Ureter (tissue), 1 donor: ENCODE data around the gene COPG1. TPM values are rescaled to one million over a fixed set of nuclear protein-coding genes. Genes with fewer than 3 reads are reported as not detected.
"Not testable (repeated sequence)": the region's sequence is repeated elsewhere in the genome, so short reads cannot be mapped to it uniquely, and the experiment has no call there.

Source experiments
- DNase-seq: peaks from one replicate; pipeline ENCODE4 v3.0.0-alpha.2; 2020; ENCODE audit warnings: low spot score
- total RNA-seq: library from RNA; stranded (reverse); gene quantifications from one replicate; pipeline ENCODE4 v1.2.4, GENCODE V29; 2023
- donor health status: DM: yes; HTN: yes; CAD: no.

COPG1 gene, protein sequence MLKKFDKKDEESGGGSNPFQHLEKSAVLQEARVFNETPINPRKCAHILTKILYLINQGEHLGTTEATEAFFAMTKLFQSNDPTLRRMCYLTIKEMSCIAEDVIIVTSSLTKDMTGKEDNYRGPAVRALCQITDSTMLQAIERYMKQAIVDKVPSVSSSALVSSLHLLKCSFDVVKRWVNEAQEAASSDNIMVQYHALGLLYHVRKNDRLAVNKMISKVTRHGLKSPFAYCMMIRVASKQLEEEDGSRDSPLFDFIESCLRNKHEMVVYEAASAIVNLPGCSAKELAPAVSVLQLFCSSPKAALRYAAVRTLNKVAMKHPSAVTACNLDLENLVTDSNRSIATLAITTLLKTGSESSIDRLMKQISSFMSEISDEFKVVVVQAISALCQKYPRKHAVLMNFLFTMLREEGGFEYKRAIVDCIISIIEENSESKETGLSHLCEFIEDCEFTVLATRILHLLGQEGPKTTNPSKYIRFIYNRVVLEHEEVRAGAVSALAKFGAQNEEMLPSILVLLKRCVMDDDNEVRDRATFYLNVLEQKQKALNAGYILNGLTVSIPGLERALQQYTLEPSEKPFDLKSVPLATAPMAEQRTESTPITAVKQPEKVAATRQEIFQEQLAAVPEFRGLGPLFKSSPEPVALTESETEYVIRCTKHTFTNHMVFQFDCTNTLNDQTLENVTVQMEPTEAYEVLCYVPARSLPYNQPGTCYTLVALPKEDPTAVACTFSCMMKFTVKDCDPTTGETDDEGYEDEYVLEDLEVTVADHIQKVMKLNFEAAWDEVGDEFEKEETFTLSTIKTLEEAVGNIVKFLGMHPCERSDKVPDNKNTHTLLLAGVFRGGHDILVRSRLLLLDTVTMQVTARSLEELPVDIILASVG
- total RNA-seq, result 133 TPM

DNA sequence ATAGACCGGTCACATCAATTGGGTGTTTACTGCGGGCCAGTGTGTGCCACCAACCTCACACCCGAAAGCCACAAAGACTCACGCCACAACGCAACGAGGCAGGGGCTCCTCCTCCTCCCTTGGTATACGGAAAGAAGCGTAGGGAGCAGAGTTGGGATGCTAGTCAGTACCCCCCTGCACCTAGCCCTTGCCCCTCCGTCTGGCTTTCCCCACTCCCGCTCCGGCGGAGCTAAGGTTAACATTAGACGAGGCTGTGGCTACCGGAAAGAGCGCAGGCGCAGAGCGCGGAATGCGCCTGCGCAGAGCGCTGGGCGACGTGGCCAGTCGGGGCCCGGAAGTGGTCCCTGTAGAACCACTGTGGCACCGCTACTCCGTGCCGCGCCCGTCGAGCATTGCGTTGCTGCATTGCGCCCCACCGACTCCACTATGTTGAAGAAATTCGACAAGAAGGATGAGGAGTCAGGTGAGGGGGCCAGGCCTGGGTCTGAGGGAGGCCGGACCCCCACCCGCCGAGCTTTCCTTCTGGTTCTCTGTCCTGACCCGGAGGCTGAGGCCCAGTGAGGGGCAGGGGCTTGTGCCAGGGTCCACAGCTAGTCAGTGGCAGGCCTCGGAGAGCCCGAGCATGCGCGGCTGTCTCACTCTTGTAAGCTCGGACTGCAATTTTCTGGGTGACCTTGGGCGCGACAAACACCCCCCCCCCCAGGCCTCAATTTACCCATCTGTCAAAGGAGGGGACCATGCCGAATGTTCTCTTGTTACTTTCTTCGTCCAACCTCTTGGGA is at the start of gene COPG1:
Gene COPG1, plus strand, starts transcription at position 323 of the 782 bp plus-strand sequence. Its CDS starts 104 bp downstream, at position 427.
- DNase-seq, result peak; percentile 86

DNA sequence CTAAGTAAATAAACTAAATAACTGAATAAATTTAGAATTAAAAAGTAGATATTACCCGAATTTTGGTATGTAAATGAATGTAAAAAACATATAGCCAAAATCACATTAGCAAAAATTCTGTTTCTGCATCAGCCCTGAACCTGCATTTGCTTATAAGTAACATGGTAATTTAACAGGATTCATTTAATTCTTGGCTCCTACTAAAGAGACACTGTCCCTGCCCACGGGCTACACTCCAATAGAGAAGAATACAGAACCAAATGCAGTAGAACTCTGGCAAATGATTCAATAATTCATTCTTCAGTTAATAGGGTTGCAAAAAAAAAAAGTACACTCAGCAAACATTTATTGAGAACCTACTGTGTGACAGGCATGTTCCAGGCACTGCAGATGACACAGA is 44.9 kb upstream of the COPG1 start:
- no peak for DNase-seq

DNA sequence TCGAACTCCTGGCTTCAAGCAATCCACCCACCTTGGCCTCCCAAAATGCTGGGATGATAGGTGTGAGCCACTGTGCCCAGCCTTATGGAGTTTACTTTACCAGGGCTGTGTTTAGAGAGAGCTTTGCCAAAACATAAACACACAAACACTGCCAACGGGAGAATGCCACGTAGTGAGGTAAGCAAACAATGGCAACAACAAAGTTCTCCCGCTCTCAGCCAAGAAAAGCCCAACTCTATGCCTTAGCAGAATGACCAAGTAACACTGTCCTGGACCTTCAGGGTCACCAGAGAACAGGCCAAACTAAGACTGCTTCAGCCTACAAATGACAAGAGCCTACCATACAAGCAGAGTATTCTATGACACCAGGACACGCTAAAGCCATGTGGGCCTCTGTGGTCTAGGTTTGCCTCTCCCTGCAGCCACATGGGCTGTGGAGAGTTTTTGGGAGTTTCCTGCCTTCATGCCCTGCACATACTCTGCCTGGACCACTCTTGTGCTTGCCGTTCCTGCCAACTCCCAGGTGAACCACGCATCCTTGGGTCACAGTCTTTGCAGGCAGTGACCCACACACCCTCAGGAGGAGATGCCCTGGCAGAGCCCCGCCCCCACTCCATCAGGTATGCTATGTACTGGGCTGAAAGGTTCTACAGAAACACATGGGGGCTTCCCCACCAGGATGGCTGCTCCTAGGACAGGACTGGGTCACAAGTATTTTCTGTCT is 44.1 kb upstream of the COPG1 start:
- no peak for DNase-seq

DNA sequence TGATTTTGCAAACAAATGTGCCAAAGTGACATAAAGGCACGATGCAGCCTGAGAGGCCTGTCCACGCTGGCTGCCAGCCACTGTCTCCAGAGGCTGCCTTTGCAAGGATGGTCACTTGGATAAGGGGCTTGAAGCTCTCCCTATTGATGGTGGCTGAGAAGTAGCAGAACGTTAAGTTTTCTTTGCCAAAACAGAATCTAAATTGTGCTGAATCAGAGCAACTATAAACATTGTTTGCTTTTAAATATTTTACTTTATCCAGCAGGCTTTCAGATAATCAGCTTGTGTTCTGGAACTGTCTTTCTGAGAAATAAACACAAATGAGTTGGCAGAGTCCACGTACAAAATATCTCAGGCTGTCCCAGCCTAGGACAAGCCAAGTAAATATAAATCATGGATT is 41.9 kb upstream of the COPG1 start:
- DNase-seq, result no peak

DNA sequence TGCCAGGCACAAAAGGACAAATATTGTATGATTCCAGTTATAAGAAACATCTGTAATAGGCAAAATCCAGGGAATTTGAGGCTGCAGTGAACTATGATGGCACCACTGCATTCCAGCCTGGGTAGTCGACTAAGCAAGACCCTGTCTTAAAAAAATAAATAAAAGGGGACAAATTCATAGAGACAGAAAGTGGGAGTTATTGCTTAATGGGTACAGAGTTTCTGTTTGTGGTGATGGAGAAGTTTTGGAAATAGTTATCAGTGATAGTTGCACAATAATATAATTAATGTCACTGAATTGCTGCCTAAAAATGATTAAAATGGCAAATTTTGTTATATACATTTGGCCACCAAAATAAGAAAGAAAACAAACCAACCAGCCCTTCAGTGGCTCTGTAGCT is 38.1 kb upstream of the COPG1 start:
- DNase-seq, result no peak

DNA sequence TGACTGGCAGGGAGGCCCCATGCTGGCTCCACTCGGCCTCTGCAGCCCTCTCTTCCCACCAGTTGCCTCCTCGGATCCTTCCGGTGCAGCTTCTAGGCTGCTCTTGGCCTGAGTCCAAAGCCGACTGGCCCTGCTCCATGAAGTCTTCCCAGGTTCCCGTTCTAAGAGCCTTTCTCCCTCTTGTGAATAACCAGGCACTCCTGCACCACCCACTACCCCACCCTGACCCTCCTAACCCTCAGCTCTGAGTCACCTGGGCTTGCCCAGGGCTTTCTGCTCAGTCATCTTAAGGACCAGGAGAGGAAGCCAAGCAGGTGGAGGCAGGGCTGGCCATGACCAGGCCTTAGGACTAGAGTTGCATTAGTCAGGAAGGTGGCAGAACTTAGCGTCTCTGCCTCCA is 37.6 kb upstream of the COPG1 start:
- DNase-seq, result peak; percentile 79

DNA sequence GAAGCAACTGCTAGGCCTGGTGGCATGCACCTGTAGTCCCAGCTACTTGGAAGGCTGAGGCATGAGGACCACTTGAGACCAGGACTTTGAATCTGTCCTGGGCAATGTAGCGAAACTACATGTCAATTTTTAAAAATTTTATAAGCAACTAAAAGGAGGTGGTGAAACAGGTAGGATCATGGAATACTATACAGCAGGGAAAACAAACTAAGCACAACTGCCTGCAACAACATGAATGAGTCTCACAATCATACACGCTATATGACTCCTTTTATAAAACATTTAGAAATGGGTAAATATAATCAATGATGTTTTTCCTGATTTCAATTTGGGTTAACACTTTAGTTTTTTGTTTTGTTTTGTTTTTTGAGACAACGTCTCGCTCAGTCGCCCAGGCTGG is 36.2 kb upstream of the COPG1 start:
- DNase-seq, result no peak

DNA sequence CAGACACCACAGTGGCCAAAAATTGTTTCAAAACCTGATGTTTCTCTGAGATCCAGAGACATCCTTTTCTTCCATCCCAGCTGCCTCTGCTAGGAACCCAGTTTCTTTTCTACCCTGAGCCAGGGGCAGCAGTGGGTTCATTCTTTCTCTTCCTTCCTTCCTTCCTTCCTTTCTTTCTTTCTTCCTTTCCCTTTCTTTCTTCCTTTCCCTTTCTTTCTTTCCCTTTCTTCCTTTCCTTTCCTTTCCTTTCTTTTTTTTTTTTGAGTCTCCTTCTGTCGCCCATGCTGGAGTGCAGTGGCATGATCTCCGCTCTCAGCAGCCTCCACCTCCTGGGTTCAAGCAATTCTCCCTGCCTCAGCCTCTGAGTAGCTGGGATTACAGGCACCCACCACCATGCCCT is 30.7 kb upstream of the COPG1 start:
- DNase-seq, result no peak

DNA sequence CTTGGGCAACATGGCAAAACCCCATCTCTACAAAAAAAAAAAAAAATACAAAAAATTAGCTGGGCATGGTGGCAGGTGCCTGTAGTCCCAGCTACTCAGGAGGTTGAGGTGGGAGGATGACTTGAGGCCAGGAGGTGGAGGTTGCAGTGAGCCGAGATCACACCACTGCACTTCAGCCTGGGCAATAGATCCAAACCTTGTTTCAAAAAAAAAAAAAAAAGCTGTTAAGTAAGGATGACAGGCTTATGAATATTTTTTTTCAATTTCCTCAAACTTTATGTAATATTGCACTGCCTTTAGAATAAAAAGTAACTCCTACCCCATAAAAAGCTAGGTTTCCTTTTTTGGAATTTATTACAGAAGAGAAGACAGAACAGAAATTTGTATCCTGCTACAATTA is 25.0 kb upstream of the COPG1 start:
- DNase-seq, result not testable (repeated sequence)

DNA sequence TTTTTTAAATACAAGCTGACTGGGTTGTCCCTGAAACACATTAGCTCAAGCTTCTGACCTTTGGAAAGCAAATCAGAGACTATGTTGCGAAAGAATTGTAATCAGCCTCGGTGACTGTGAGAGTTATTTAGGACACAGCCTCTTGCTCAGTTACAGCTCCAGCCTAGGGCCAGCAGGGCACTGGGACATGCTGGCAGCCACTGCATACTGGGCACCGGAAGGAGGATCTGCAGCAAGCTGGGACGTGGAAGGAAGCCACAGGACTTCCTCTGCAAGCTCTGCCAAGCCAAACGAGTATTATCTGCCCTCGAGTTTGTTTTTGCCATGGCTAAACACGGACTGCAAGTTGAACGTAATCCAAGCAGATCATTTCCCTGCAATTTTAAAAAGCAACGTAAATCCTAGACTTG is 24.4 kb upstream of the COPG1 start:
- peak; percentile 87 for DNase-seq

DNA sequence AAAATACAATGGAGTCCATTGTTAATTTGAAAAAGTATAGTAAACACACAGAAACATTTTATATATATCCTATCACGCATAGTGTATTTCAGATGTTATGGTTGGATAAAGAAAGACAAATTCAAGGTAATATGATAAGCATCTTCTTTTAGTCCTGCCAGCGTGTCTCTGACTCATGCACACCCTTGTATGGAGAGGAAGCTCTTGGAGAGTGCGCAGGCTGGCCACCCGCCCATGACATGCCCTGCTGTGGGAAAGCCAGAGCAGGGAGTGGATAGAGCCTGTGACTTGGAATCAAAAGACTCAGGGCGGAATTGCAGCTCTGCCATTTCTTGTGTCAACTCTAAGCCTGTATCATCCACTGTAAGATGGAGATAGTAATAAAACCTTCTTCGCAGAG is 23.0 kb upstream of the COPG1 start:
- DNase-seq, result peak; percentile 88

DNA sequence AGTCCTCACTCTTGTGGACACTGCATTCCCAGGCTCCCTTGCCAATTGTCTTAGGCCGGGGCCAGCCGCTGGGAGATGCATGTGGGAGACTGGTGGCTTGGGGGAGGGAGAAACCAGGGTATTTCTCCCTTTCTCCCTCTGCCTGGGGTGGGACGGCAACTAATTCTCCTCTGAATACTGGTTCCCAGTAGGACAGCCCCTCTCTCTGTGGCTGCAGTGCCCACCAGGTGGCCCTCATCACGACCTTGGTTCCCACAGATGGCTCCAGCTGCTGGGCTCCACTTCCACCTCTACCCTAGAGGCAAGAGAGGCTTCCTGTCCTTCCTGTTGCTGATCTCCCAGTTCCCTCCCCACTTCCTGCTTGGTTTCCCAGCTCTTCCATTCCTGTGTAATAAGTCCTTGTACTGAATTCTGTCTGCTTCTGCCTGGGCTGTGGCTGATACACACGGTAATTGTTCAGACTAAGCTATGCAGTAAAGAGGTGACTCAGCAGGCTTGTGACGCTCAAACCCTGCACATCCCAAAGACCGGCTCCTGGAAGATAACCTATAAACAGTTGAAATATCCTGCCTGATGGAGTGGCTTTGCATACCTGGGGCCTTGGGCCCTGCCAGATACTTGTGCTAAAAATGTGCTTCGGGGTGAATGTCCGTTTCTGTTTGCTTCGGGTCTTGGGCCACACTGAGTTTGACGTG is 20.4 kb upstream of the COPG1 start:
- DNase-seq, result no peak

DNA sequence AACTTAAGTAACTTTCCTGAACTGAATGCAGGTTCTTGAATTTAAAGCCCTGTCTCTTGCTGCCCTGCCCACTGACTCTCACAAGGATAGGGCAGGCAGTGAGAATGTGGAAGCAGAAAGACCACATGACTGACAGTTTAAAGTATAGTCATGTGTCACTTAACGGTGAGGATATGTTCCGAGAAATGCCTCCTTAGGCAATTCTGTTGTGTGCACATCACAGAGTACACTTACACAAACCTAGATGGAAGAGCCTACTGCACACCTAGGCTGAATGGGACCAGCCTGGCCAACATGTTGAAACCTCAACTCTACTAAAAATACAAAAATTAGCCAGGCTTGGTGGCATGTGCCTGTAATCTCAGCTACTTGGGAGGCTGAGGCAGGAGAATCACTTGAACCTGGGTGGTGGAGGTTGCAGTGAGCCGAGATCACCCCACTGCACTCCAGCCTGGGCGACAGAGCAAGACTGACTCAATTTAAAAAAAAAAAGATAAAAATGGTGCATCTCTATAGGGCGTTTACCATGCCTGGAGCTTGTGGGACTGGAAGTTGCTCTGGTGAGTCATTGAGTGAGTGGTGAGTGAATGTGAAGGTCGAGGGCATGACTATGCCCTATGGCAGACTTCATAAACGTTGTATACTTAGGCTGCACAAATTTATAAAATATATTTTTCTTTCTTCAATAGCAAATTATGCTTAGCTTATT is 18.9 kb upstream of the COPG1 start:
- DNase-seq, result no peak

DNA sequence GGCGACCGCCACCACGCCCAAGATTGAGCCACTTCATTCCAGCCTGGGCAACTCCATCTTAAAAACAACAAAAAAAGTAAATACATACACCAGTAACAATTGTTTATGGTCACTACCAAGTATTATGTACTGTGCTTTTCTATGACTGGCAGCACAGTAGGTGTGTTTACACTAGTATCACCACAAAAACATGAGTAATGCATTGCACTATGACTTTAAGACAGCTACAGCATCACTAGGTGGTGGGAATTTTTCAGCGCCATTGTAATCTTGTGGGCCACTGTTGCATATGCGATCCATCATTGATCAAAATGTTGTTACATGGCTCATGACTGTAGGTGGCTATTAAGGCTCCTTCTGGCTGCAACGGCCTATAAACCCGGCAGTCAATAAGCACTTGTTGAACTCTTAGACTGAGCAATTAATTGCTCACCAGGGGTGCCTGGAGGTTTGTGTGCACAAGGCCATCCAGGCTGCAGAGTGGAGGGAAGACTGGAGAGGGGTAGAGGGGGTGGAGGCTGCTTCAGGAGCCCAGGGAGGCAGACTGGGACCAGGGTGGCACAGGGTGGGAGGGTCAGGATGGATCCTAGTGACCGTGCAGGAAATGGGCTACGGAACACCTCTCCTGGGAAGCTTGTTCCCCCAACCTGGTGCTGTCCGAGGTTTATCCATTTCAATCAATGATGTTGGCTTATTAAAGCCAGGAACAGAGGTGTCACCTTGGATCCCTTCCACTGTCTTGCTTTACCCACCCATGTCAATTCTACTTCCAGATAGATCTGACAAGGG is 17.9 kb upstream of the COPG1 start:
- DNase-seq, result no peak

DNA sequence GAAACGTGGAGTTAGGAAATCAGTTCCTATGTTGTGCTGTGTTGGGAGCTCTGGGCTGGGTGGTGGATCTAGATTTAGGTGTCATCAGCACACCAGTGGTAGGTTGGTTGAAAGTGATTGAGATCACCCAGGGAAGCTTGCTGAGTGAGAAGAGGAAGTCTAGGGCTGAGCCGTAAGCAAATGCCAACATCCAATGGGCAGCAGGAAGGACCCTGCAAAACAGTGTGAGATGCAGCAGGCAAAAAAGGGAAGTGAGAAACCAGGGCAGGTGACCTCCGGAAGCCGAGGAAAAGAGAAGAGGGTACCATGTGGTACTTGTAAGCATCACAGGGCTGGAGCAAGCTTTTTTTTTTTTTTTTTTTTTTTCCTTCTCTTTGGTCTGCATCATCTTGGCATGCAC is 15.9 kb upstream of the COPG1 start:
- no peak for DNase-seq

DNA sequence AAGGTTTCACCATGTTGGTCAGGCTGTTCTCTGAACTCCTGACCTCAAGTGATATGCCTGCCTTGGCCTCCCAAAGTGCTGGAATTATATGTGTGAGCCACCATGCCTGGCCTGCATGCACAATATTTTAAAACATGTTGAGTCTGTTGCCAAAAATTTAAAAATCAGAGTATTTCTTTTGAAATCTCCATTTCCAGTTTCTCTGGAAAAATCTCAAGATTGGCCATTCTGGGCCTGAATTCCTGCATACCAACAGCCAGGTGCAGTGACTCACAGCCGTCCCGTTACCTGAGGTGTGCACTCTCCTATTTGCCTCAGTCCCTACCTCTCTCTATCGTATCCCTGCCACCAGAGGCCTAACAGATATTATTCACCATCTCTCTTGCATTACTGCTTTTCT is 15.0 kb upstream of the COPG1 start:
- DNase-seq, result no peak

DNA sequence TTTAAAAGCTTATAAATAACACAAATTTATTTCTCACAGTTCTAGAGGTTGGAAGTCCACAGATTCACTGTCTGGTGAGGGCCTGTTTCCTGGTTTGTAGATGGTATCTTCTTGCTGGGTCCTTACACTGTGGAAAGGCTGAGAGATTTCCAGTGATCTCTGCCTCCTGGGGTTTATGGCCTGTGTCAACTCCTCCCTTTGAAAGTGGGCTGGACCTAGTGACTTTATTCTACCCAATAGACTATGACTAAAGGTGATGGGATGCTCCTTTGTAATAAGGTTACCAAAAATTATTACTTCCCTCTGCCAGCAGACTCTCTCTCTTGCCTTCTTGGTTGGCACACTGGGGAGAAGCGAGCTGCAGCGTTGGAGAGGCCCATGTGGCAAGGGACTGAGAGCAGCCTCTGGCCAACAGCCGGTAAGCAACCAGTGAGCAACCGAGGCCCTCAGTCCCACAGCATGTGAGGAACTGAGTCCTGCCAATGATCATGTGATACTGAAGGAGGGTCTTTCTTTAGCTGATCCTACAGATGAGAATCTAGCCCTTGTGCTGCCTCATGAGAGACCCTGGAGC is 14.0 kb upstream of the COPG1 start:
- DNase-seq, result no peak

DNA sequence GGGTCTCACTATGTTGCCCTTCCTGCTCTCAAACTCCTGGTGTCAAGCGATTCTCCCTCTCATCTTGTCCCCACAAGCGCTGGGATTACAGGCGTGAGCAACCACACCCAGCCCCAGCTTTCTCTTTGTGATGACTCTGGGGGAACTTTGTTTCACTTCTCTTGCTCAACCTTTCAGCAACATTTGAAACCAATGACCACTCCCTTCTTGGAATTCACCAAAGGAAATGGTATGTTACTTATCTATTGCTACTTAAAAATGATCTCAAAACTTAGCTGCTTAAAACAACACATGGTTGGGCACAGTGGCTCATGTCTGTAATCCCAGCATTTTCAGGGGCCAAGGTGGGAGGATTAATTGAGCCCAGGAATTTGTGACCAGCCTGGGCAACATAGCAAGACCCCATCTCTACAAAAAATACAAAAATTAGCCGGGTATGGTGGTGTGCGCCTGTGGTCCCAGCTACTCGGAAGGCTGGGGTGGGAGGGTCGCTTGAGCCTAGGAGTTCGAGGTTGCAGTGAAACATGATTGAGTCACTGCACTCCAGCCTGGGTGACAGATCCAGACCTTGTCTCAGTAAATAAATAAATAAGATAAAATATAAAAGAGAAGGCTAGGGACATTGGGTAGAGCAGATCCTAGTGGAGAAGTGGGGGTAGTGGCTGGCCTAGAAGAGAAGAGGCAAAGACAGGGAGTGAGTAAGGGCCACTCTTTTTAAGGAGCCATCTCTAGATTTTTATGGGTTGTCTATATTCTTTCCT is 10.3 kb upstream of the COPG1 start:
- no peak for DNase-seq
